CD4-positive, alpha-beta T cell treated with Interleukin-17A for 1 hour (primary cell): Measurements from ENCODE around the gene RFT1.

Source experiments
- DNase-seq: peaks from one replicate; pipeline ENCODE4 v3.0.0-alpha.2; 2020

Gene RFT1

GRCh38 chr3:53147903-53148400, 17.7 kb upstream of the RFT1 start:
- no peak for DNase-seq

GRCh38 chr3:53147151-53147902, 17.1 kb upstream of the RFT1 start:
- no peak for DNase-seq

DNA sequence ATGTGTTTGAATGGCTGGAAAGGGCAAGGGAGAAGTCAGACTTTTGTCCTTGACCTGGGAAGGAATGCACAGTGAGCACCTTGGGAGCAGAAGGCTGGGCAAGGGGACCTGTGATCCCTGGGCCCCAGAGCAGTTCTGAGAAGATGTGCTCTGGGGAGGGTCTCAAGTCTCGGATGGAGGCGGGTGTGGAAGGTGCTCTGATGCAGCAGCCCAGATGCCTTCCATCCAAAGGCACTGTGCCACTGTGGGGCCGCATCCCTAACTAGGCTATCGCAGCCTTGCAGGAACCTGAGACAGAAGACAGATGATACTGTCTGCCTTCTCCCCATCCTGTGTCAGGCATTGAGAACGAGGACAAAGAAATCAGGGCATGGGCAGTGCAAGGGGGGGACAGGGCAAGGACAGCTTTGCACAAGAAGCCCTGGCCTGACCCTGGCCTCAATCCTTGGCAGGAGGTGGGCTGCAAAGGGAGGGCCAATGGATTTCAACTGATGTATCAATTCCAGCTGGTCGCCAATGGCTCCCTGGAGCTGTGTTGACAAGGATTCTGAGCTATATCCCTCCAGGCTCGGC, 16.2 kb upstream of the RFT1 start:
- no peak for DNase-seq

GRCh38 chr3:53145713-53146080, 15.5 kb upstream of the RFT1 start:
- DNase-seq: no peak

DNA sequence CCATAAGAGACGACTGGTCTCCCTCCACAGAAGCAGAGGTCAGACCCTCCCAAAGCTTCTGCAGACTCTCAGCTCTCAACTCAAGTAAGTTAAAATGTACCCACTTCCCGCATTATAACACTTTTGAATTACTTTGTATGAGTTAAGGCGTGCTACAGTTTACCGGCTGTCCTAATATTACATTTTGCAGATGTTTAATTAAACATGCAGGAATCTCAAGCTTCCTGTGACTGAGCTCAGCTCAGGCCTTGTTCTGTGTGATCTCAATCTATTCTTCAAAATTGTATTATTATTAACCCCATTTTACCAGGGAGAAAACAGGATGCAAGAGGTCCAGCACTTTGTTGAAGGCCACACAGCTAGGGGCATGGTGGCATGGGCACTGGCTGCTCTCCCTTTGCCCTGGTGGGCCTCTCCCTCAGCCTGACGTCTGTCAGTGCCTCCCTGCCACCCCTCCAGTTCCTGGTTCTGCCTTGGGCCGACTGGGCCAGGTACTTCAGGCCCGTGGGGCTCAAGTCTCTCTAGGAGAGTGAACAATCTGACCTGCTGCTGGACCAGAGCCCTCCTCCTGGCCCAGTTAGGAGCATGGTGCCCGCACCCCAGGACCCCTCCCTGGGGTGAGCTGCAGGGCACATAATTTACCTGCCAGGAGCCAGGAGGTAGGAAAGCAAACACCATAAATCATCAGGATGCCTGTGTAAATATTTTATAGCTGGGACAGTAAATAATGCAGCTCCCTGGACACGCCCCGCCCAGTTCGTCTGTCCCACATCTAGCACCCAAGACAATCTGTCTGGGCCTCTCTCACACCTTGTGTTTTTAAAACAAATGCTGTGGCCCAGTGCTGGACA, 14.9 kb upstream of the RFT1 start:
- no peak for DNase-seq

GRCh38 chr3:53144446-53144845, 14.2 kb upstream of the RFT1 start:
- DNase-seq: no peak

- DNase-seq: no peak
Observed at GRCh38 chr3:53142986-53143385, 12.8 kb upstream of the RFT1 start.

GRCh38 chr3:53140847-53141845, 10.9 kb upstream of the RFT1 start:
- no peak for DNase-seq

- no peak for DNase-seq
Observed at GRCh38 chr3:53139906-53140846, 9.9 kb upstream of the RFT1 start.

DNA sequence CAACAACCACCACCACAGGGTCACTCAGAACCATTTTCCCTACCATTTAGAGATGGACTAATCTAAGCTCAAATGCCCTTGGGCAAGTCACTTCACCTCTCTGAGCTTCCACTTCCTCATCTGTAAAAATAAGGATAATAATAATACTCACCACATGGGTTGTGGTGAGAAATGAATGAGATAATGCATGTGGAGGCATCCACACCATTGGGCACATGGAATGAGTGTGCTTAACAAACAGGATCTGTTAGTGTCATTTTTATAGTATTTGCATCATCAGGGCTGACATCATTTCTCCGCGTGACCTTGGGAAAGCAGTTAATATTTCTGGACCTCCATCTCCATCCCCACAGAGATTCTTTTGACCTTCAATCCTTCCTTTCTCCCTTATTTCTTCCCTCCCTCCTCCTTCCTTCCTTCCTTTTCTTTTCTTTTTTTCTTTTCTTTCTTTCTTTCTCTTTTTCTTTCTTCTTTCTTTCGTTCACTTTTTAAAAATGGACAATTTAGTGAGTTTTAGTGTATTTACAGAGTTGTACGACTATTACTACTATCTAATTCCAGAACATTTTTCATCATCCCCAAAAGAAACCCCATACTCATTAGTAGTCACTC, 7.7 kb upstream of the RFT1 start:
- DNase-seq: no peak

DNA sequence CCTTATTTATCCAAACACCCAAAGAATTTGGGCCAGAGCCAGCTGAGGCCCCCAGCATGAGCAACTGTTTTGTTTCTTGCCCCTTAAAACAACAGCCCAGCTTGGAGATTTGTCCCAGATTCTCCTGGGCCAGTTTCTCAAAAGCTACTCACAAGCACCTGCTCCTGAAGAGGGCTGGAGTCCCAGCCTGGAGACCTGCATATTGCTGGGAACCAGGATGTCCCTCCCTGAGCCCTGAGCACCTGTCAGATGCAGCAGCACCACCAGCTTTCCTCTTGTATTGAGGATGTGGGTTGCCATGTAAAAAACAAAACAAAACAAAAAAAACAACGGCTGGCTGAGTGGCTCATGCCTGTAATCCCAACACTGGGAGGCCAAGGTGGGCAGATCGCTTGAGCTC, 7.0 kb upstream of the RFT1 start:
- DNase-seq: no peak

- peak; percentile 71 for DNase-seq
Observed at GRCh38 chr3:53134631-53135232, 4.5 kb upstream of the RFT1 start.

DNA sequence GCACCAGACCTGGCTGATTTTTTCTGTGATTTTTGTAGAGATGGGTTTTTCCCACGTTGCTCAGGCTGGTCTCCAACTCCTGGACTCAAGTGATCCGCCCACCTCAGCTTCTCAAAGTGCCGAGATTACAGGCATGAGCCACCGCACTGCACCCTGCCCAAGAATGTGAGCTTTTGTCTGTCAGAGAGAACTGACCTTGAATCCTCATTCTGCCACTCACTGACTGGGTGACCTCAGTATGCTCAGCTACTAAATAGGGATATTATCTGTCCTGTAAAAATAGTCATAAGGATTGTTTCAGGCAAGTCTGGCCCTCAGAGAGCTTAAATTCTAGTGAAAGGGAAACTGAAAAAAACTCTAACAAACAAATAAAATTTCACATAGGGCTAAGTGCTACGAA, 2.1 kb upstream of the RFT1 start:
- DNase-seq: no peak

DNA sequence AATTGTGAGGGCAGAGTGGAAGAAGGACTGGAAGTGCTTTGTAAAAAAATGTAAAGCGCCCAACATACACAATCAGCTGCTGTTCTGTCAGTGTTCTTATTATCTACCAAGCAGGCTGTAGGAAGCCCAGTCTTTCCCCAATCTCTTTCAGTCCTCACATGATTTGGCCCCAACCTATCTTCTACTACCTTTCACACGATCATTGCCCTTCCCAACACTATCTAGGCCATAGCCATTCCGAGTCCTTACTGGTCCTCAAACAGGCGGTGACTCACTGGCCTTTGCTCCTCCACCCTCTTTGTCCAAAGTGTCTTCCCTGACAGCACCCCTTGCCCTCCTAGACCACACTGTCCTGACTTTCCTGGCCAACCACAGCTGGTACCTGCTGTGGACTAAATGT, 861 bp upstream of the RFT1 start:
- DNase-seq: no peak

DNA sequence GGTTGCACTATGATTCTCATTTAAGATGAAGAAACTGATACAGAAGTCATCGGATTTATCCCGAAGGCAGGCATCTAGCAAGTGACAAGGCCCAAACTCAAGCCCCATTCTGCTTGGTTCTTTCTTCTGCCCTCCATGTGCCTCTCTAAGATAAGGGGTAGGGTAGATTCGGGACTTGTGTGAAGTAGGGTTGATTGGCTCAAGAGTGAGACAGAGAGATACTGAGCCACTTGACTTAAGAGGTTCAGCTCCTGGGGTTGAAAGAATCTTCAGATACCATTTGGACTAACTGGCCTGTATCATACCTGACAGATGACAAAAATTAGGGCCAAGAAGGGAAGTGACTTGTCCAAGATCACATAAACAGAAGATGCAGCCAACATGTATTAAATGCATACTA, 891 bp downstream of the RFT1 start:
- DNase-seq: no peak

GRCh38 chr3:53126601-53127000, 3.6 kb downstream of the RFT1 start:
- DNase-seq: no peak

- DNase-seq: no peak
Observed at GRCh38 chr3:53123953-53124352, 6.3 kb downstream of the RFT1 start.

DNA sequence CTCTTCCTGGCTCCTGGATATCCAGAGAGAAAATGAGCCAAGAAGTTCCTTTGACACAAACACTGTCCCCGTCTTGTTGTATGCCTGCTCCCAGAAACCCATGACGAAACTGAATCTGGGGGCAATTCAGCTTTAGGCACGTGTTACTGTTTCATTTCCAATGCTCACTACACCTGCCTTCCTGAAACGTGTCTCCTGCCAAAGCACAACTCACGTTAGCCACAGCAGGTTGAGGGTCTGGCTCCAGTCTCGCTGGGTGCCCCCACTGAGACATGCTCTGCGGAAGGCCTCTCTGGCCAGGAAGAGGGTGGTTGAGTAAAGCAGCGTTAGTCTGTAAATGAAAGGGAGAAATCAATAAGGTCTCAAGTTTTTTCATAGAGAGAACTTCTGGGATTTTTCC, 6.7 kb downstream of the RFT1 start:
- no peak for DNase-seq

GRCh38 chr3:53122933-53123305, 7.3 kb downstream of the RFT1 start:
- no peak for DNase-seq

DNA sequence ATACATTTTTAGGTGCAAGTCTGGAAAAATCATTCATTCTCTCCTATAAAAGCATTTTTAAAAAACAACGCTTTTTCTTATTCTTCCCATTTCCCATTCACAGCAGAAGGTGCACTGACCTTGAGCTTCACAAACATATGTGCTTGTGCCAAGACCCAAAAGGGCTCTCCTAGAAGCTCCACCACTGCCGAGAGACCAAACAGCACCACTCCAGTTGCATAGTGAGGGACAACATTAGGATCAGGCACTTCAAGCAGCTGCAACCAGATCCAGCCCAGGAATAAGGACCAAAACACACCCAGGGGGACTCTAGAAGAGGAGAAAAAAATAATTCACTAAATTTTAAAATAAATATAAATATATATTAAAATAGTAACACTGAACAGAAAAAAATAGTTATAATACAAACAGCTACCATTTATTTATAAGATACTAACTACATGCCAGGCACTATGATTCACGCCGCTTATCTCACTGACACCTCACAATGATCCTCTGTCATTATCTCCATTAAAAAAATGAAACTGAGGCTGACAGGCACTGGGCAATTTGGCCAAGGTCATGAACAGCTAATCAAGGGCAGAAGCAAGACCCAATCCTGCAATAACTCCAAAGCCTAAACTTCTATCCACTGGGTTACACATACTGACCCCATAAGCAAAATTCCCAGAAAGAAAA, 7.8 kb downstream of the RFT1 start:
- no peak for DNase-seq
